DMS 273 (cell line): Measurements from ENCODE around the gene HK2.
"Not testable (repeated sequence)": the region's sequence is repeated elsewhere in the genome, so short reads cannot be mapped to it uniquely, and the experiment has no call there.

ENCODE experiments used
- DNase-seq: peaks from one replicate; lab custom pipeline; 2025; ENCODE audit not compliant: unreplicated experiment; lab: John Stamatoyannopoulos, UW

HK2 gene

DNA sequence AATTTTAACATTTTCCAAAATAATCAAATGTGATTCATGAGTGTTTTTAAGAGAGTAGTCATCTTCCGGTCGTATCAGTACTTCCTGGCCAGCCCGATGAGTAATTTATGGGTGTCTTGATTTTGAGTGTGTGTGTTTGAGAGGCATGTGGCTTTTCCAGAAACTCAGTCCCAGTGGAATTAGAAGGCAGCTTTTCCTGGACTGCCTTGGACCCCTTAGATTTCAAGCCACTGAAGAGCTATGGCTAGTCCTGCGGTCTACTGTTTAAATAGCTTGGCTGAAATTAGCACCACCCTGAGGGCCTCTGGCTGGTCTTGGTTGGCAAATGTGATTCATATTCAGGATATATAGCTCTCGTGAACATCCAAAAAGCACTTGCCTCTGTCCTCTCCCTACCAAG, 59.4 kb downstream of the HK2 start:
- no peak for DNase-seq

GRCh38 chr2:74894272-74894981, 60.5 kb downstream of the HK2 start:
- DNase-seq: no peak

DNA sequence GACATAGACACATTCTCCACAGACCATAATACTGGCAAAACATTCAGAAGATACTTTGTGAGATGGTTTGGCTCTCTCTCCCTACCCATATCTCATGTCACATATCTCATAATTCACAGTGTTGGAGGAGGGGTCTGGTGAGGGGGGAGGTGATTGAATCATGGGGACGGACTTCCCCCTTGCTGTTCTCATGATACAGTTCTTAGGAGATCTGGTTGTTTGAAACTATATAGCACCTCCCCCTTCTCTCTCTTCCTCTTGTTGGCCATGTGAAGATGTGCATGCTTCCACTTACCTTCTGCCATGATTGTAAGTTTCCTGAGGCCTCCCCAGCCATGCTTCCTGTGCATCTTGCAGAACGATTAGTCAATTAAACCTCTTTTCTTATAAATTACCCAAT, 61.1 kb downstream of the HK2 start:
- DNase-seq: no peak

GRCh38 chr2:74896232-74896631, 62.3 kb downstream of the HK2 start:
- DNase-seq: no peak

DNA sequence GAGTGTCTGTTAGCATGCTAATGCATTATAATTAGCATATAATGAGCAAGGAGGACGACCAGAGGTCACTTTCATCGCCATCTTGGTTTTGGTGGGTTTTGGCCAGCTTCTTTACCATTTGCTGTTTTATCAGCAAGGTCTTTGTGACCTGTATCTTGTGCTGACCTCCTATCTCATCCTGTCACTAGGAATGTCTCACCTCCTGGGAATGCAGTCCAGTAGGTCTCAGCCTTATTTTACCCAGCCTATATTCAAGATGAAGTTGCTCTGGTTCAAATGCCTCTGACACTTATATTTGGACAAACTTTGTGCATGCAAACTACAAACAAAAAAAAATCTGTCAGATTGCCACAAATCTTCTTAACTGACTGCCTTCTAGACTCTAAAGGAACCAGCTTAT, 66.3 kb downstream of the HK2 start:
- not testable (repeated sequence) for DNase-seq

GRCh38 chr2:74902281-74902860, 68.4 kb downstream of the HK2 start:
- DNase-seq: no peak

GRCh38 chr2:74906395-74906794, 72.5 kb downstream of the HK2 start:
- DNase-seq: no peak

GRCh38 chr2:74907560-74907959, 73.6 kb downstream of the HK2 start:
- not testable (repeated sequence) for DNase-seq

DNA sequence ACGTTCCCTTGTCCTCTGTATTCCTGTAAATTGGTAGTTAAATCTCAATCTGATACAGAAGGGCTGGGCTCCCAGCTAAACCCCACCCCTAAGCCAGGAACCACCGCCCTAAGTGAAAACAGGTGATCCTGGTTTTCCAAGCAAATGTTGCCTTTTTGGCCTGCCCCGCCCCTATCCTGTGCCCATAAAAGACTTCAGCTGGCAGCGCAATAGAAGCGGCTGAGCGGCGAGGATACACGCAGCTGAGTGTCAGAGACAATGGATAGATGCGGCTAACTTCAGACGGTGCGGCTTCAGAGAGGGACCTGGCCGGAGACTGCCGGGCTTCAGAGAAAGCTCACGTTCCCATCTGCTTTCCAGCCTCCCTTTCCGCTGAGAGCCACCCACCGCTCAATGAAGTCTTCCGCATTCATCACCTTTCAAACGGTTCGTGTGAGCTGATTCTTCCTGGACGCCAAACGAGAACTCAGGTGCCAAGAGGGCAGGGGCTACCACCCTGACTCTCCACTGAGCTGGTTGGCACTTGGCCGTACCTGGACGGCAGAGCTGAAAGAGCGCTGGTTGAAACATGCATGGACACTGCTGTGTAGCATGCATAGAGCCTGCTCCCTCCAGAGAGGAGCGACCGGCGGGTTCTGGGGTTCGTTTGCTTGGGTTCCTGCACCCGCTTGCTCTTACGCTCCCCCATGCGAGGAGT, 75.0 kb downstream of the HK2 start:
- DNase-seq: no peak

DNA sequence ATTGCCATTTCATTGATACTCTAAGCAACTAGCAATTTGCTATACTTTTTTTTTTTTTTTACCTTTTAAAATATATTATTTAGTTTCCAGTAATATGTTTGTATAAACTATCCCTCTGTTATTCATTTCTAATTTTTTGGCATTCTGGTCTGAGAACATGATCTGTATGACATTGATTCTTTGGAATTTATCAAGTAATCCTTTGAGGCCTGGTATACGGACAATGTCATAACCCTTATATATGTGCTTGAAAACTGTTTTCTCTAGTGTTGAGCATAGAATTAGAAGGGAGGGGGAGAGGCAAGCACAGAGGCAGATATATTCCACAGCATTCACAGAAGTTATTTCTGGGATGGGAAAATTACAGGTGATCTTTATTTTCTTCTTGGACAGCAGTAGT, 76.3 kb downstream of the HK2 start:
- DNase-seq: no peak

DNA sequence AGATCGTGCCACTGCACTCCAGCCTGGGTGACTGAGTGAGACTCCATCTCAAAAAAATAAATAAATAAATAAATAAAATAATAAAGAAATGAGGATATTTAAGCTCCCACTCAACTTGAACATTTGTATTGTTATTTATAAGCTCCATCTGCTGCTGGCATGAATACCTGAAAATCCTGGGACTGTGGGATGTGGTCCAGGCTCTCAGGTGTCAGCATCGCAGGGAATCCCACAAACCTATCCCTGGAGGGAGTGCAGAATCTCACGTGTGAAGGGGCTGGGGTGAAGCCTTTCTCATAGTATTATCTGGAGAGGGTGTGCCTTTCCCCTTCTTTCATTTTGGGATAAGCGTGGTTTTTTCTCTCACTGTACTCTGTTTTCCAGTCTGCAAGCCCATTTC, 77.1 kb downstream of the HK2 start:
- DNase-seq: peak; percentile 28

- no peak for DNase-seq
Measured at GRCh38 chr2:74915743-74916142, 81.8 kb downstream of the HK2 start.

DNA sequence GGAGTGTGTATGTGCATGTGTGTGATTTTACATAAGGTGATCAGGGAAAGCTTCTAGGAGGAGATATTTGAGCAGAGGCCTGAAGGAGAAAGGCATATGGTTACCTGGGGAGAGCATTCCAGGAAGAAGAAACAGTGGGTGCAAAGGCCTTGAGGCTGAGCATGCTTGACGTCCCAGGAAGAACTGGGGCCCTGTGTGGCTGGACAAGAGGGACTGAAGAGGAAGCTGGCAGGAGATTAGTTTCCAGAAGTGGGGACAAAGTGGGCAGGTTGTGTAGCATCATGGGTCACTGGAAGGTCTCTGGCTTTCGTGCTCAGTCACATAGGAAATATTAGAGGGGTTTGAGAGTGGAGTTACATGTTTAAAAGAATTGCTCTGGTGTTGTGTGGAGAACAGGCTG, 82.5 kb downstream of the HK2 start:
- DNase-seq: no peak

DNA sequence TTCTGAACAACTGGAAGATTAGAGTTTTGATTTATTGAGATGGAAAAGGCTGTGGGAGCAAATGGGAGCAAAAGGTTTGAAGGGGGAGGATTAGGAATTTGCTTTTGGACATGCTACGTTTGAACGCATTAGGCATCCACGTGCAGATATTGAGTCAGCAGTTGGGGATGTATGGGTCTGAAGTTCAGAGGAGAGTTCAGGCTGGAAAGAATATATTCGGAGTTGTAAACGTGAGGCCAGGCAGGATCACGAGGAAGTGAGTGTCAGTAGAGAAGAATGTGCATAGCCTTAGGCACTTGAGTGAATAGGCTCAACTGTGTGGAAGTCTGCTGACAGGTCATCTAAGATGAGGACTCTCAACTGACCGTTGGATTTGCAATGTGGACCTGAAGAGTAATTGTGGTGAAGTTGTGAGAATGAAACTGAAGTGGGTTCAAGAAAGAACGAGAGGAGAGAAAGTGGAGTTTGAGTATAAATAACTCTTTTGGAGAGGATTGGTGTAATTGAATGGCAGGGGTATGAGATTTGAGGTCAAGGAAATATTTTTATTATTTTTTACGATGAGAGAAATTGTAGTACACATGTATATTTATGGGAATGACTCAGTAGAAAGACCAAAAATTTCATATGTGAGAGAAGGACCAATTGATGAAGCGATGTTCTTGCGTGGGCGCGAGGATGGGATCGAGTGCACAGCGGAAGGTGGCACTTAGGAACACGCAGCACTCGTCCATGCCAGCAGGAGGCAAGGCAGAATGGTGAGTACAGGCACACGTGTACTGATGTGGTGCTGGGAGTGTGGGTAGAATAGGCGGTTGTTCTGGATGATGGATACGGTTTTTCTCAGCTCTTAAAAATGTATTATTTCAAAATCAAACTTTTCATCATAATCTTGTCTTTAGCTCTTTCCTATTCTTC, 84.0 kb downstream of the HK2 start:
- peak; percentile 16 for DNase-seq

- DNase-seq: peak; percentile 84
Measured at GRCh38 chr2:74919827-74920226, 85.9 kb downstream of the HK2 start.

GRCh38 chr2:74921236-74921736, 87.4 kb downstream of the HK2 start:
- peak; percentile 27 for DNase-seq

DNA sequence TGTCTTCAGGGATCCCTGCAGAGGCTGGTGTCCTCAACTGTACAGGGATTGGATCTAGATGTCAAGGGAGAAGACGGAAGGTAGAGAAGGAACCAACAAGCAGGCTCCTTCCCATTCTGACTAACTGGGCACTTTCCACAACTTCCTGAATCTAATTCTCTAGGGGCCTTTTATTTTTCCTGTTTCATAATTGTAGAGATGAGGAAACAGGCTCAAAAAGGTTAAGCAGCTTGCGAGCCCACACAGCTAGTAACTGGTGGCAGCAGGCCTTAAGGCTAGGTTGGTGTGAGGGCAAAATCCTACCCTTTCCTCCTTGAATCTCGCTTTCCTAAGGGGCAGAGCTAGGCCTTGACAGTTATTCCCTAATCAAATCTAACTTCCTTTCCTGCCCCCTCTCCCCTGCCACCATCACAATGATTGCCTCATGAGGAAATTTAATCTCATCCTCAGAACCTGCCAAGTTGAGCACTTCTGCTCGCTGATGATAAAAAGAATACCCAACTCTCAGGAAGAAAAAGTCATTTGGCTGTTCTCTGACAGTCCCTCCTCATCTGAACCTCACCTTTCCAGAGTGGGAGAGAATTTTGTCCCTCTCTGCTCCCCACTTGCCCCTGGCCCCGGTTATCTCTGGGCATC, 88.8 kb downstream of the HK2 start:
- DNase-seq: peak; percentile 38

- DNase-seq: peak; percentile 11
Measured at GRCh38 chr2:74924463-74925265, 90.7 kb downstream of the HK2 start.

GRCh38 chr2:74925361-74925786, 91.4 kb downstream of the HK2 start:
- DNase-seq: no peak

GRCh38 chr2:74927621-74928020, 93.7 kb downstream of the HK2 start:
- no peak for DNase-seq
